Fibroblast of skin of scalp (primary cell): ENCODE results near the gene AGBL4.
A peak's percentile ranks its signal among the peaks of the same experiment; 100 is the strongest.

Experiments
- DNase-seq: peaks from one replicate; pipeline ENCODE4 v3.0.0-alpha.2; 2013

Gene AGBL4

DNA sequence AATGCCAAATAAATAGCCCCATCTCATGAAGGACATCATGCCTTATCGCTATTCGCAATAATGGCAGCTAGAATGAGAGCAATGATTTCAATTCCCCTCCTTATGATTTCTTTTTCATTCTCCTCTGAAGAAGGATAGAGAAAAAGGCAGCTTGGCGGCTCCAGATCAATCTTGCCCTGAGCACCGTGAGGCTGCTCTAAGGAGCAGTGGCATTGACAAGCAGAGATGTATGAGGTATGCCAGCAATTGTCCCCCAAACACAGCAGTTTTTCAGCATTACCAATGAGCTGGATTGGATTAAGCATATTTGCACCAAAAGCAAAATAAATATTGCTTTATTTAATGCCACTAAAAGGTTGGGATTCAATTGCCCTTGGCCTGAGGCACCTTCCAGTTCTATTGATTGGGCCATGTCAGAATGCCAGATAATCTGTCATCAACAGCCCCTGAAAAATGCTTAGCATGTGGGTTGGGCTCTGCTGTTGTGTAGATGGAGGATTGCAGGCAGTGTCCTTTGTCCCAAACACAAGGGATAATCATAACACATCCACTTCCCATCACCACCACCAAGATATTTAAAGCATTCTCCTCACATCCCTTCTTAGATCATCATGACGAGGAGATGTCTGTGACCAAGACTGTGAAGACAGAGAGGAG is 1382.8 kb downstream of the AGBL4 start:
- no peak for DNase-seq

DNA sequence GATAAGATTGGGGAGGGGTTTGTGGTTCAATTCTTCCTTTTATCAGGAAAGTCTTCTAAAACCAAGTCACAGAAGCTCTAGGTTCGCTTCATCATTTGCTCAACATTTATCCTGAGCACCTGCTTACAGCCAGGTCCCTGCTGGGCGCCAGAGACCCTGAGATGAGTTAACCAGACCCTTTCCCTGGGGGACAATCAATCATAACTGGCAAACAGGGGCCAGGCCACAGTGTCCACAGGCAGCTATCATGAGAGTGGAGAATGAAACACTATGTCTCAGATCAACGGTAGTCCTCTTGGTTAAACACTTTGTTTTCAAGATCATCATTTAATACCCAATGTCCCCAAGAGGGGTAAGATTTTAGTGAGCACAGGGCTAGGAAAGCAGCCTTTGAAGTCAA is 1393.9 kb downstream of the AGBL4 start:
- DNase-seq = no peak

GRCh38 chr1:48627486-48627885 is 1396.3 kb downstream of the AGBL4 start:
- DNase-seq = no peak

DNA sequence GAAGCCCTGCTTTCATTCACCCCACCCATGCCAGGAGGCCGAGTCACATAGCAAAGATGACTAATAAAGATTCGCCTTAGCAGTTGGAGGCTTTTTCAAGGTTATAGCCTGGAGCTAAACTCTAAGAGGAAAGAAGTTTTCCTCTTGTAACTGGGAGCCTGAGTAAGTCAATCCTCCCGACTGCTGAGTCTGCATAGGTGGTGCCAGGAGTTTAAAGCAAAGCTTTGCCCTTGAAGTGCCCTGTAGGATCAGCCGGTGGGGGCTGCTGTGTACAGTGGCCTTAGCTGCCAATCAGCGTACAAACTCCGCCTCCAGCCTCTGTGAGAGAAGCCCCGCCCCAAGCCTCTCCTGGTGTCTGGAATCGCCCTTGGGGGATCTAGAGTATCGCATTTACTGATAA is 1404.2 kb downstream of the AGBL4 start:
- DNase-seq = peak; percentile 61

GRCh38 chr1:48617252-48617651 is 1406.5 kb downstream of the AGBL4 start:
- DNase-seq = peak; percentile 79

GRCh38 chr1:48616710-48617109 is 1407.0 kb downstream of the AGBL4 start:
- no peak for DNase-seq

GRCh38 chr1:48611841-48612240 is 1411.9 kb downstream of the AGBL4 start:
- DNase-seq = no peak

DNA sequence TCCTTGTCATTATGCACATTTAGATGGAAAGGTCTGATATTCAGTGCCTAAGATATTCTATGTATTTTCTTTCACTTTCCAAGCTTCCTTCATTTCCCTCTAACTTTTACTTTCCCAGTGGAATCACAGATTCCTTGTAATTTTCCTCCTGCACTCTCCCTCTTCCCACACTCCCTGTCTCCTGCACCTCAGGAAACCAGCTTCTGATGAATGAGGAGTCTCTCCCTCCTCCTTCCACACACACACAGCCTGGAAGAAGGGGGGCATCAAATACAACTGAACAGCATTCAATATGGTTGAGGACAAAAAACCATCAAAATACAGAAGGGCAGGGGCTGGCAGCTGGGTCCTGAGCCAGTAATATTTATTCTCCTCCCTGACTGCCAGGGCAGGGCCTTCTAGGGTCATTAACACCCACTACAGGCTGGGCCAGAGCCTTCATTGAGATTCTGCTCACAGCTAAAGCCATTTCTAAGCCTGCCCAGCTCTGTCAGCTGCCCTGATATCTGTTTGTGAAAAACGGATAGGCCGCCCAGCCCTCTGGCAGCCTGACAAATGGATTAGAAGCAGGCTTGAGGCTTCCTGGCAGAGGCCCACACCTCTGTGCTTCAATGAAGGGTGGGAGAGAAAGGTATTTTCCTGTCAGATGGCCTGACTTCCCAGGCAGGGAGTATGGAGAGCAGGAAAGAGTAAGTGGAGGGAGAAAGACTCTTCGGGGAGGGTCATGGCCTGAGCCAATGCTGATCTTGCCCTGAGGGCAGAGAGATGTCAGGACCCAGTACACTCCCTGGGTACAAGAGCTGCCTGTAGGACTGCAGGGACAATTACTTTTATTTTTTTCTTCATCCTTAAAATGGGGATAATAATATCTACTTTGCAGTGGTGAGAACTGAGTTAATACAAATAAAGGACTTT is 1412.9 kb downstream of the AGBL4 start:
- DNase-seq = no peak

DNA sequence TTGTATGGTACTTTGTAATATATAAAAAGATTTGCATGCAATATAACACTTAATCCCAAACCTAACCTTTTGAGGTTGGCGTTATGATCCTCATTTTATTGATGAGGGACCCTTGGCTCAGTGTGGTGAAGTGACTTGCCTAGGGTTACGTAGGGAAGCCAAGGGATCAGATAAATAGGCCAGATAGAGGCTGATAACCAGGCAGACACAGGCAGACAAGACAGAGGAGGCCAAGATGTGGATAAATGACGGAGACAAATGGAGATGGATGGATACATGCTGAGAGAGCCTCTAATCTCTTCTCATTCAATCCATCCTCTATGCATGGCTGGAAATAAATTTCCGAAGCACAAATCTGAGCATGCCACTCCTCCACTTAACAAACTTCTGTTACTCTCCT is 1414.9 kb downstream of the AGBL4 start:
- DNase-seq = no peak

GRCh38 chr1:48603222-48603621 is 1420.5 kb downstream of the AGBL4 start:
- DNase-seq = no peak

DNA sequence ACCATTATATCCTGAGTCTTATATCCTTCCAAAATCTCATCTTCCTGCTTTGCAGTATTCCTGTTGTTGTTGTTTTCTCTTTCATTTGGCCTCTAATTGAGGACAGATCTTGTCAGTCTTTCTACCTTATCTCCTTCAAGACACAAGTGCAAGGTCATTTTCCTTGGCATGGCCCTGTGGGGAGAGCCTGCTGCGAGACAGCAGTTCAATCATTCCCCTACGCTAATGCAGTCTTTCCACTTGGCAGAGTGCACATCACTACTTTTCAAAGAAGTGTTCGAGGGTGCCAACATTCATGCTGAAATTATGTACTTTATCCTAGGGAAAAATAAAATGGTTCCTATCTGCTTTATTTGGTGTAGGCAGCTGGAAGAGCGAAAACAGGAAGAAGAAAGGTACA is 1421.4 kb downstream of the AGBL4 start:
- no peak for DNase-seq

DNA sequence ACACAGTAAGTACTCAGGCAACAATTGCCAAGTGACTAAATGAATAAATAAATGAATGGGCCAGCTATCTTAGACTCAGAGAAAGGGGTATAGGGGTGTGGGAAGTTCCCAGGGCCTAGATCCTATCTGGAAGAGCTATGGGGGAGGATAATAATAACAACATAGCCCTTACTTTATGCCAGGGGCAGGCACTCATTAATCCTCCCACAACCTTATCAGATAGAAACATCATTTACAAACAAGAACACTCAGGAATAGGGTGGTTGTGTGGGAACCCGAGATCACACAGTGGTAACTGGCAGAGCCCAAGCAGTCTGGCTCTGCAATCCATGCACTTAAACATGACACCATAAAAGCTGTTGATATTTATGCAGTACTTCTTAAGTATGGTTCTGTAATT is 1423.6 kb downstream of the AGBL4 start:
- DNase-seq = no peak

DNA sequence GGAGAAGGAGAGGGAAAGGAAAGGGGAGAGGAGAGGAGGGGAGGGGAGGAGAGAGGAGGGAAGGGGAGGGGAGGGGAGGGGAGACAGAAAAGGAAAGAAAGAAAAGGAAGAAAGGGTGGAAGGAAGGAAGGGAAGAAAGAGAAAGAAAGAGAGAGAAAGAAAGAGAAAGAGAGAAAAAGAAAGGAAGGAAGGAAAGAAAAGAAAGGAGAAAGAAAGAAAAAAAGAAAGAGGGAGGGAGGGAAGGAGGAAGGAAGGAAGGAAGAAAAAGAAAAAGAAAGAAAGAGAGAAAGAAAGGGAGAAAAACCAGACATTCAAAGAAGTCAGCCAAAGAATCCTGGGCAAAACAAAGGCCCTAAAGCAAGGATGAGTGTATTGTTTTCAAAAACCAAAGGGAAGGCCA is 1426.1 kb downstream of the AGBL4 start:
- DNase-seq = no peak

GRCh38 chr1:48596046-48596445 is 1427.7 kb downstream of the AGBL4 start:
- DNase-seq = peak; percentile 67

- DNase-seq = no peak
Measured at GRCh38 chr1:48595613-48596012, 1428.1 kb downstream of the AGBL4 start.

DNA sequence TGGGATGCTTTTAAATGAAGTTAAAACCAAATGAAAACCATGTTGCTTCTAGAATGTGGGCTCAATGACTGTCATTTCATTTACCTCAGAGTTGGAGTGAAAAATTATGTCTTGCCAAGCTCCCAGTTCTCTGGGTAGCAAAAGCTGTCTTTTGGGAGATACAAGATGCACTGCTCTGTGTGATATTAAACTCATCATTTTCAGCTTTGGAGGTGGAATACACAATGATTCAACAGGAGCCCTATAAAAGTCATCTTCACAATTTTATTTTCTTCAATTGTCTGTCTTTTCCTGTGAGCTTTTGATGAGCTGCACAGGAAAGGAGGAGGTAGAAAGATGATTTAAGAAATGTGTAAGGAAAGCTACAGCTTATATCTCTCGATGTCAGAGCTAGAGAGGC is 1431.4 kb downstream of the AGBL4 start:
- no peak for DNase-seq

DNA sequence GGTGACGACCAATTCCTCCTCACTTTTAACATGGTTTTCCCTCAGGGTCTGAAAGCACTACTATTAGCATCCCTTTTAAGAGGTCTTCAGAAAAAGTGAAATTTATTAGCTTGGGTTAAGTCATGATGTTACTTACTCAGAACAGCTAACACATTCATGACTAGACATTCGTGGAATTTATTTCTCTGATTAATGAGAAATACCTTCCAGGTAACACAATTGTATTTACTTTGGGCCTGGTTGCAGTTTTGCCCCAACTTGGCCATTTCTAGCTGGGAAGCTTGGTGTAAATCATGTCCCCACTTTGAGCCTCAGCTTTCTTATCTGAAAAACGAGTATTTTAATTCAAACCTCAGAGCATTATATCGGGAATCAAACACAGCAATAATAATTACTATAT is 1432.6 kb downstream of the AGBL4 start:
- DNase-seq = no peak

DNA sequence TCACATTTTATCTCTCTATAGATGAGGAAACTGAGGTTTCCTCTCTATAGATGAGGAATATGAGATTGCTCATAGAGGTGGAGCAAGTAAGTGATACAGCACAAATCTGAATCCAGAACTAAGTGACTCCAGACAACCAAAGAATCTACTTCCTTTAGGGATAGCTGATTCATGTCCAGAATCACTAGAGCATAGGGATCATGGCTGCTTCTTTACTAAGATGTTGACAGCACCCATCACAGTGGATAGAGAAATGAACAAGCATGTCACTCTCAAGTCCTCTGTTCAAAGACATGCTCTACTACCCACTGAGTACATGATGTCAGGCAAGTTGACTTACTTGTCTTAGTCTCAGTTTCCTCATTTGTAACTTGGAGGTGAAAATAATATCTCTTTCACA is 1435.7 kb downstream of the AGBL4 start:
- DNase-seq = no peak

- DNase-seq = no peak
Measured at GRCh38 chr1:48582408-48582807, 1441.3 kb downstream of the AGBL4 start.

DNA sequence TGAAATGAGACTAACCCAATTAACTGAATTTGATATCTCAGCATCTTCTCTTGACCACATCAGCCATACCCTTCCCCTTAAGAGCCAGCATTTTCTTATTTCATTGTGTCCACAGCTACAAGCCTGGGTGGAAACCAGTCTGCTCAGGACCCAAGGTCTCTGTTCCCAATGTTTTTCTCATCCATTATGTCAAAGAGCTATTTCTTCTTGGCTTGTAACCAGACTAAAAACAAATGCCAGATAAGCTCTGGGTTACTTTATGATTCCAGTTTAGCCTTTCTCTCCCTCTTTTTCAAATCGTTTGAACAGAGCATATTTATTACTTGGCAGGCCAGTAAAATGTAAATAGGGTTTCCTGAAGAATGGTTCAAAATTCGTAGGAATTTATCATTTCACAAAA is 1442.5 kb downstream of the AGBL4 start:
- DNase-seq = no peak

GRCh38 chr1:48576565-48576964 is 1447.2 kb downstream of the AGBL4 start:
- no peak for DNase-seq

DNA sequence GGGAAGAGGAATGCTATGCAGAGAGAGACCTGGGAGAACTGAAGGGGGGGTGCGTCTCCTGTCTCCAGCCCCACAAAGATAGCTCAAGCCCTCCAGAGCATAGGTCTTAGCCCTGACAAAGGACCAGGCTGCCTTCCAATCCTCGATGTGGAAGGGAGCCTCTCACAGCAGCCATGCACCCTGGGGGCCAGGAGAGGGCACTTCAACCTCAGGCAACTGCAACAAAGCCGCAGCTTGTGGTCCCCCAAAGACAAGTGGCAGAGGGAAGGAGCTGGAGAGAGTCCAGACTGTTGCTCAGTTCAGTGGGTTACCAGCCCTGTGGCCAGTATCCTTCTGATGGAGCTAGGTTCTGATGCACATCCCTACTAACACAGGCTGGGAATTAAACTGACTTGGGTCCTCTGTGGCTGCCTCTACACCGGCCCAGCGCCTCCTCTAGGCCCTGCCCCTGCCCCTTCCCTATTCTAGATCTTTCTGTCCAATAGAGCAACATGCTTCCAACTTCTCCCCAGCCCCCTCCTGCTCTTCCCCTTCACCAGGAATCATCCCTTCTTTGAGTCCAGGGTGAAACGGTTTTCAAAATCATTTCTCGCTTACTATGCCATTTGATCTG is 1451.0 kb downstream of the AGBL4 start:
- peak; percentile 70 for DNase-seq

DNA sequence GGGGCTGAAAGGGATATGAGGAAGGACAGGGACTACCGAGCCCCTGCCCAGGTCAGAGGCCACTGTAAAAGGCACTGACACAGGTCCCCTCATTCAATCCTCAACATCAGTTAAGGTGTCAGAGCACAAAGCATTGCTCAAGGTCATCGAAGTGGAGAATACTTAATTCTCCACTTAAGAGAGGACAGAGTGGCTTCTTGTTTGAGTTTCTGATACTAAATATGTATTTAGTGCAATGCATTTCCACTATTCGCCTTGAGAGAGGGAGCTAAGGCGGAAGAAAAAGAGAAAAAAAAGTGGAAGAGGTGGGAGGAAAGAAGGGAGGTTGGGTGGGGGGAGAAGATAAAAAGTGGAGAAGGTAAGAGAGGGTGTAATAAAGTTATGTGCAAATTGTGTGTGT is 1451.6 kb downstream of the AGBL4 start:
- no peak for DNase-seq
